DND-41 (cell line): ENCODE data around the gene STARD7.

Experiments
- EZH2 ChIP-seq: IDR thresholded peaks from 3 replicates; pipeline ENCODE4 v1.6.1; 2012; ENCODE audit warnings: borderline replicate concordance, low read depth, mild to moderate bottlenecking, moderate library complexity, low read length, inconsistent platforms; ENCODE audit not compliant: severe bottlenecking
- TF ChIP-seq, protein P1 (sequence below): IDR thresholded peaks from 2 replicates; pipeline ENCODE4 v1.5.1; 2012; ENCODE audit warnings: borderline replicate concordance, low read length, moderate library complexity, mild to moderate bottlenecking; ENCODE audit not compliant: poor library complexity, severe bottlenecking; ENCODE audit errors: extremely low read depth

DNA sequence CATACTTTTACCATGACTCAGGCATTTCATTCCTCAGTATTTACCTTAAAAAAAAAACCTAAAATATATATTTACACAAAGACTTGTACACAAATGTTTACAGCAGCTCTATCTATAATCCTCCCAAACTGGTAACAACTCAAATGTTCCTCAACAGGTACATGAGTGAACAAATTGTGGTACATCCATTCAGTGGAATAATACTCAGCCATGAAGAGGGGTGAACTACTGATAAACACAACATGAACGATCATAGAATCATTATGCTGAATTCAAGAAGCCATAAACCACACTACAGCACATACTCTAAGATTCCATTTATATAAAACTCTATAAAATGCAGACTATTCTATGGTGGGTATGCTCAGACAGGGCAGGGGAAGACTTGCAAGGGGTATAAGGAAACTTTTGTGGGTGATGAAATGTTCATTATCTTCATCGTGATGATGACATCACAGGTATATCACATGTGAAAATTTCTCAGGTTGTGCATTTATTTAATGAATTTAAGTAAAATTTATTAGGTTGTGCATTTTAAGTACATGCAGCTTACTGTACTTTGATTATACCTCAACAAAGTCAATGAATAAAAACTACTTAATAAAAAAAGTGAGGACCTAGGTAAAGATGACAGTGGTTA lies 38.6 kb downstream of the STARD7 start:
- TF ChIP-seq, protein P1, sequence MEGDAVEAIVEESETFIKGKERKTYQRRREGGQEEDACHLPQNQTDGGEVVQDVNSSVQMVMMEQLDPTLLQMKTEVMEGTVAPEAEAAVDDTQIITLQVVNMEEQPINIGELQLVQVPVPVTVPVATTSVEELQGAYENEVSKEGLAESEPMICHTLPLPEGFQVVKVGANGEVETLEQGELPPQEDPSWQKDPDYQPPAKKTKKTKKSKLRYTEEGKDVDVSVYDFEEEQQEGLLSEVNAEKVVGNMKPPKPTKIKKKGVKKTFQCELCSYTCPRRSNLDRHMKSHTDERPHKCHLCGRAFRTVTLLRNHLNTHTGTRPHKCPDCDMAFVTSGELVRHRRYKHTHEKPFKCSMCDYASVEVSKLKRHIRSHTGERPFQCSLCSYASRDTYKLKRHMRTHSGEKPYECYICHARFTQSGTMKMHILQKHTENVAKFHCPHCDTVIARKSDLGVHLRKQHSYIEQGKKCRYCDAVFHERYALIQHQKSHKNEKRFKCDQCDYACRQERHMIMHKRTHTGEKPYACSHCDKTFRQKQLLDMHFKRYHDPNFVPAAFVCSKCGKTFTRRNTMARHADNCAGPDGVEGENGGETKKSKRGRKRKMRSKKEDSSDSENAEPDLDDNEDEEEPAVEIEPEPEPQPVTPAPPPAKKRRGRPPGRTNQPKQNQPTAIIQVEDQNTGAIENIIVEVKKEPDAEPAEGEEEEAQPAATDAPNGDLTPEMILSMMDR = no peak
- TF ChIP-seq EZH2 = no peak
